Measurements from ENCODE around the gene LHX3.
"Not testable (repeated sequence)": the region's sequence is repeated elsewhere in the genome, so short reads cannot be mapped to it uniquely, and the experiment has no call there.

LHX3 gene

DNA sequence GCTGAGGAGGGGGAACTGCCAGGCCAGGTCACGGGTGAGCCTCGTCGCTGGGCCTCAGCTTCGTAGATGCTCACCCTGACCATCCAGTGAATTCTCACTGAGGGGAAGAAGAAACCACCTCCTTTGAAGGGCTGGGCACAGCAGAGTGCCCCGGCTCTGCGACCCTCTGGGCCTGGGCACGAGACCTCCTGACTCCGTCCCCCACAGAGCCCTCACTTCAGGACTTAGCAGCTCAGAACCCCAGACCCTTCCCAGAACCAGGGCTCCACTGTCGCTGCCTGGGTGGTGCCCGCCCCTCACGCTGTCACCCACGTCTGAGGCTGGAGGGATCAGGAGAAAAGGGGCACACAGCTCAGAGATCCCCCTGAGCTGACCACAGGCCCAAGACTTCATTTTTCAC, 52.0 kb downstream of the LHX3 start:
- no peak overlapping the region for H3K4me3 ChIP-seq (replicated peaks; ENCODE audit: low read depth, low read length)
- no peak for DNase-seq (ENCODE audit: low read depth)
- TF ChIP-seq, protein P1, sequence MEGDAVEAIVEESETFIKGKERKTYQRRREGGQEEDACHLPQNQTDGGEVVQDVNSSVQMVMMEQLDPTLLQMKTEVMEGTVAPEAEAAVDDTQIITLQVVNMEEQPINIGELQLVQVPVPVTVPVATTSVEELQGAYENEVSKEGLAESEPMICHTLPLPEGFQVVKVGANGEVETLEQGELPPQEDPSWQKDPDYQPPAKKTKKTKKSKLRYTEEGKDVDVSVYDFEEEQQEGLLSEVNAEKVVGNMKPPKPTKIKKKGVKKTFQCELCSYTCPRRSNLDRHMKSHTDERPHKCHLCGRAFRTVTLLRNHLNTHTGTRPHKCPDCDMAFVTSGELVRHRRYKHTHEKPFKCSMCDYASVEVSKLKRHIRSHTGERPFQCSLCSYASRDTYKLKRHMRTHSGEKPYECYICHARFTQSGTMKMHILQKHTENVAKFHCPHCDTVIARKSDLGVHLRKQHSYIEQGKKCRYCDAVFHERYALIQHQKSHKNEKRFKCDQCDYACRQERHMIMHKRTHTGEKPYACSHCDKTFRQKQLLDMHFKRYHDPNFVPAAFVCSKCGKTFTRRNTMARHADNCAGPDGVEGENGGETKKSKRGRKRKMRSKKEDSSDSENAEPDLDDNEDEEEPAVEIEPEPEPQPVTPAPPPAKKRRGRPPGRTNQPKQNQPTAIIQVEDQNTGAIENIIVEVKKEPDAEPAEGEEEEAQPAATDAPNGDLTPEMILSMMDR (IDR thresholded peaks at IDR 0.05; ENCODE audit: low read length, missing control alignments): no peak

DNA sequence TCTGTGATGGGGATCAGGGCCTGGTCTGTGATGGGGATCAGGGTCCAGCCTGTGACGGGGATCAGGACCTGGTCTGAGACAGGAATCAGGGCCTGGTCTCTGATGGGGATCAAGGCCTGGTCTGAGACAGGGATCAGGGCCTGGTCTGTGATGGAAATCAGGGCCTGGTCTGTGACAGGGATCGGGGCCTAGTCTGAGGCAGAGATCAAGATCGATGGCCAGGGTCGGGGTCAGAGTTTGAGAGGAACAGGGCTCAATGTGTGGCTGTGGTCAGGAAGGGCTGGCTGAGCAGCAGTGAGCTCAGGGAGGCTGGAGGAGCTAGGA, 52.4 kb downstream of the LHX3 start:
- TF ChIP-seq, protein P1 (IDR thresholded peaks at IDR 0.05; ENCODE audit: low read length, missing control alignments): no peak
- no peak for DNase-seq (ENCODE audit: low read depth)
- H3K4me3 ChIP-seq (replicated peaks; ENCODE audit: low read depth, low read length): no peak overlapping the region

DNA sequence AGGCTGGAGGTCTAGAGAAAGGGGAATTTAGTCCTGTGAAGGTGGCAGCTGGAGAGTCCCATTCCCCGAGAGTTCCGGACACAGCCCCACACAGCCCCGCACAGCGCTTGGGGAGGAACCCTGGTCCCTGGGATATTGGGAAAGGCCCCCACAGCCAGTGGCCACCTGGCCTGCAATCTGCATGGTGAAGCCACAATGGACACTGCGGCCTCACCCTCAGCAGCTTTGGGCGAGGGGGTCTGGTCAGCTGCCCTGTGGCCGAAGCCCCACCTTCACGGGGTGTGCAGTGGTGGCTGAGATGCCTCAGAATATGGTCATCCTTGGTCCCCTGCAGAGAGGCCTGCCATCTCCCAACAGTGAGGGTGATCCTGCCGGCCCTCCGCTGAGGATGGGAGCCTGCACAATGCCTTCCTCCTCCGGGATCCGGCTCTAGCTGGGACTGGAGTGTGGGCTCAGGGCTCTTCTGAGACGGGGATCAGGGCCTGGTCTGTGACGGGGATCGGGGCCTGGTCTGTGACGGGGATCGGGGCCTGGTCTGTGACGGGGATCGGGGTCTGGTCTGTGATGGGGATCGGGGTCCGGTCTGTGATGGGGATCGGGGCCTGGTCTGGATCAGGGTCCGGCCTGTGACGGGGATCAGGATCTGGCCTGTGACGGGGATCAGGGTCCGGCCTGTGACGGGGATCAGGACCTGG, 52.9 kb downstream of the LHX3 start:
- DNase-seq (ENCODE audit: low read depth): no peak

DNA sequence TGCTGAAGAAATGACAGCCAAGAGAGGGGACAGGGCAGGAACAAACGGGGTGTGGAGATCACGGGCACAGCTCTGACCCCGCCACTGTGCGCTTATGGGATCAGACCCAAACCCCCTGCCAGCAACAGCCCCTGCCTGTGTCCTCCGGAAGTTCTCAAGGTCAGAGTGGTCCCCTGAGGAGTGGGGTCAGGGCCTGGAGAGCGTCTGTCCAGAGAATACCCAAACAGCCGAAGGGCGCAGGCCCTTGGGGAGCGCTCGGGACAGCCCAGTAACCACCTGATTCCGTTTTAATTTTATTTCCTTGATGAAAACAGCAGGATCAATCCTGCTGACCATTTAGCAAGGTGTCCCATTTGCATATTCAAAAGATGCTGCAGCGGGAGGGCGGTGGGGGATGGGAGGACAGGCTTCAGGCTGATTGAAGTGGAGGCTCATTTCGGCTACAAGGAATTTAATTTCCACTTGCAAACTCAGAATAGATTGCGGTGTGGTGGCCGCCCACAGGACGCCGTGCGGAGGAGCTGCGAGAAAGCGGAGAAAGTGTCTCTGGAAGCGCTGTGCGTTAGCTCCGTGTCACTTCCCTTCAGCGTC, 53.6 kb downstream of the LHX3 start:
- TF ChIP-seq, protein P1 (IDR thresholded peaks at IDR 0.05; ENCODE audit: low read length, missing control alignments): no peak
- DNase-seq (ENCODE audit: low read depth): no peak

More for the DNA sequence above, 52.9 kb downstream of the LHX3 start:
- TF ChIP-seq, protein P1 (IDR thresholded peaks at IDR 0.05; ENCODE audit: low read length, missing control alignments): no peak
- no peak overlapping the region for H3K4me3 ChIP-seq (replicated peaks; ENCODE audit: low read depth, low read length)

DNA sequence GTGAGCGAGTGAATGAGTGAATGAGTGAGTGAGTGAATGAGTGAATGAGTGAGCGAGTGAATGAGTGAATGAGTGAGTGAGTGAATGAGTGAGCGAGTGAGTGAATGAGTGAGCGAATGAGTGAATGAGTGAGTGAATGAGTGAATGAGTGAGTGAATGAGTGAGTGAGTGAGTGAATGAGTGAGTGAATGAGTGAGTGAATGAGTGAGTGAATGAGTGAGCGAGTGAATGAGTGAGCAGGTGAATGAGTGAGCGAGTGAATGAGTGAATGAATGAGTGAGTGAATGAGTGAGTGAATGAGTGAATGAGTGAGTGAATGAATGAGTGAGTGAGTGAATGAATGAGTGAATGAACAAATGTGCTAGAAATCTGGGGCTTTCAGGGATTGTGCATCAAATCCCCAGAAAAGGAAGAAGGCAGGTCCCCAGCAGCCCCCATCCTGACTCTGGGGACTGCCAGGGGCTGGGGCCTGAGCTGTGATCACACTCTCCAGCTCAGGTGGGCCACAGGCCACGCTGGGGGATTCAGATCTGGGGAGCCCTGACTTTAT, 54.2 kb downstream of the LHX3 start:
- DNase-seq (ENCODE audit: low read depth): peak; percentile 3
- not testable (repeated sequence) for H3K4me3 ChIP-seq (replicated peaks; ENCODE audit: low read depth, low read length)

More for the DNA sequence above, 53.6 kb downstream of the LHX3 start:
- H3K4me3 ChIP-seq (replicated peaks; ENCODE audit: low read depth, low read length): no peak overlapping the region

DNA sequence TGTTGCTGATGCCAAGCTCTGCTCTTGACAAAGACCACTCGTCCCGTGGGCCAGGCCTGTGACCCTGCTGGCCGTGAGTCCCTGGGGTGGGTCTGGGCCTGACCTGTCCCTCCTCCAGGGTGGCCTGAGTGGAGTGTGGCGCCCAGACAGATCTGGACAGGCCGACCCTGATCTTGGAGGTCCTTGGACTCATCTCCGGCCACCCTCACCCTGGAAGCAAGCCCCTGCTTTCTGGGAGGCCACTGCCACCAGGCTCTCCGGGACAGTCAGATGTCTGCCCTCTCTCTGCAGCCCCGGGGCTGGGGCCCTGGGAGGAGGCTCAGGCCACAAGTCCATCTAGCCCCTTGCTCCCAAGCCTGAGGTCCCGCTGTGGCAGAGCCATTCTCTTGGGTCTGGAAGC, 55.1 kb downstream of the LHX3 start:
- DNase-seq (ENCODE audit: low read depth): no peak
- no peak overlapping the region for H3K4me3 ChIP-seq (replicated peaks; ENCODE audit: low read depth, low read length)
- TF ChIP-seq, protein P1 (IDR thresholded peaks at IDR 0.05; ENCODE audit: low read length, missing control alignments): no peak

DNA sequence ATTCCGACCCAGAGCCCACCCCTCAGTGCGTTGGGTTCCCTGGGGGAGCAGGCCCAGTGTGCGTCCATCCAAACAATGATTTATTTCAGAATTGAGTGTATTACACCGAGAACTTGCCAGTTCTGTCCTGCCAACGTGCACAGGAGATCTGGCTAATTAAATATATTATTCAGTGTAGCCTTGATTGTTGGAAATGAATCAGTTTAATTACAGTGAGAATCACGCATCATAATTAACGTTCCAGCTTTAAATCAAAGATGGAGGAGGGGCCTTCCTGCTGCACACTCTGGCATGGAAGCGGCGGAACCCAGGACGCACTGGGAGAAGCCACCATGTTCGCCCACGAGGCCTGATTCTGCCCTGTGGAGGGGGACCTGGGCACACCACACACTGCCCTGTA, 55.6 kb downstream of the LHX3 start:
- TF ChIP-seq, protein P1 (IDR thresholded peaks at IDR 0.05; ENCODE audit: low read length, missing control alignments): no peak
- no peak overlapping the region for H3K4me3 ChIP-seq (replicated peaks; ENCODE audit: low read depth, low read length)

More for the DNA sequence above, 55.6 kb downstream of the LHX3 start:
- no peak for DNase-seq (ENCODE audit: low read depth)

Data from fibroblast of pulmonary artery (primary cell).